Fibroblast of lung (primary cell): ENCODE measurements around the gene PIGO. TPM values are rescaled to one million over a fixed set of nuclear protein-coding genes. Genes with fewer than 3 reads are reported as not detected.
A peak's percentile ranks its signal among the peaks of the same experiment; 100 is the strongest.

Source experiments
- DNase-seq, 2 donors: peaks; one replicate each; pipeline versions ENCODE4 v3.0.0 to v3.0.0-alpha.2; 2010; ENCODE audit warnings: low read depth in 2 of 2
- H2AFZ ChIP-seq: 2 replicates; pipeline ENCODE4 v1.5.1; 2012; ENCODE audit warnings: low read length, control low read depth, inconsistent platforms
- H3K27ac ChIP-seq: 2 replicates; pipeline ENCODE4 v1.5.1; 2011; ENCODE audit warnings: low read length, control low read depth; ENCODE audit not compliant: insufficient read depth
- H3K27me3 ChIP-seq: 2 replicates; pipeline ENCODE4 v1.5.1; 2011; ENCODE audit warnings: mild to moderate bottlenecking, low read length; ENCODE audit not compliant: control insufficient read depth, insufficient read depth
- H3K36me3 ChIP-seq: 2 replicates; pipeline ENCODE4 v1.5.1; 2011; ENCODE audit warnings: low read length; ENCODE audit not compliant: control insufficient read depth, insufficient read depth
- H3K4me1 ChIP-seq: 2 replicates; pipeline ENCODE4 v1.5.1; 2011; ENCODE audit warnings: low read length; ENCODE audit not compliant: control insufficient read depth, insufficient read depth; ENCODE audit errors: extremely low read depth
- H3K4me2 ChIP-seq: 2 replicates; pipeline ENCODE4 v1.5.1; 2011; ENCODE audit warnings: low read length, control low read depth; ENCODE audit not compliant: insufficient read depth; ENCODE audit errors: extremely low read depth
- H3K4me3 ChIP-seq, 4 experiments: fragments of 200-600 bp in 1 of 4; sonication (generic) in 1 of 4; replicated peaks in 1 of 4; 2 replicates each; pipeline ENCODE4 v1.5.1; 2011 to 2016; ENCODE audit warnings: low read length in 4 of 4, low read depth in 3 of 4, mild to moderate bottlenecking in 3 of 4, control low read depth in 2 of 4, inconsistent platforms in 1 of 4, mixed read lengths in 1 of 4; ENCODE audit not compliant: insufficient read depth in 1 of 4; ENCODE audit errors: control extremely low read depth in 1 of 4
- H3K79me2 ChIP-seq: 2 replicates; pipeline ENCODE4 v1.5.1; 2012; ENCODE audit warnings: mild to moderate bottlenecking, low read length, inconsistent platforms; ENCODE audit not compliant: control insufficient read depth, insufficient read depth
- H3K9ac ChIP-seq: 2 replicates; pipeline ENCODE4 v1.5.1; 2011; ENCODE audit warnings: mild to moderate bottlenecking, low read length, control low read depth; ENCODE audit not compliant: insufficient read depth
- H3K9me3 ChIP-seq: 2 replicates; pipeline ENCODE4 v1.5.1; 2012; ENCODE audit warnings: low read depth, low read length; ENCODE audit not compliant: control insufficient read depth, insufficient read depth
- H4K20me1 ChIP-seq: 2 replicates; pipeline ENCODE4 v1.5.1; 2011; ENCODE audit warnings: low read length; ENCODE audit not compliant: control insufficient read depth, insufficient read depth; ENCODE audit errors: extremely low read depth
- CTCF ChIP-seq, 2 donors: IDR thresholded peaks in 1 of 2; conservative IDR thresholded peaks in 1 of 2; 1 replicate in 1 of 2; 2 replicates in 1 of 2; pipeline ENCODE4 v1.5.1; 2011 to 2012; ENCODE audit warnings: low read length in 2 of 2, control low read depth in 1 of 2, inconsistent platforms in 1 of 2, low read depth in 1 of 2, mild to moderate bottlenecking in 1 of 2
- EZH2 ChIP-seq: IDR thresholded peaks from 2 replicates; pipeline ENCODE4 v1.5.1; 2012; ENCODE audit warnings: low read length, control low read depth, mild to moderate bottlenecking; ENCODE audit errors: missing control alignments
- polyA plus RNA-seq, 2 donors: library from polyadenylated mRNA; depleted of rRNA in 1 of 2; stranded (reverse) in 1 of 2; unstranded in 1 of 2; fragments of >200 nt; gene quantifications; 2 replicates each; pipeline ENCODE4 v1.2.1, GENCODE V29; 2011 to 2012; ENCODE audit warnings: missing spikeins in 1 of 2
- total RNA-seq: library from RNA; depleted of rRNA; stranded (reverse); fragments of >200 nt; gene quantifications from 2 replicates; pipeline ENCODE4 v1.2.1, GENCODE V29; 2014

Gene PIGO
- total and polyA plus RNA-seq, 2 donors (not counting 1 experiment from before 2014, with no cell fraction given), result 14.0 to 14.8 TPM

GRCh38 chr9:35116898-35117551 lies 20.6 kb upstream of the PIGO start:
- no peak overlapping the region for H3K9ac ChIP-seq
- peak overlapping the region; percentile 88 for H2AFZ ChIP-seq
- H3K27ac ChIP-seq, result no peak overlapping the region
- no peaks in the 10 kb centered on the region for H3K36me3 ChIP-seq
- H3K79me2 ChIP-seq, result peaks cover 12% of the 10 kb centered on the region
- TF ChIP-seq CTCF (conservative IDR thresholded peaks at IDR 0.05 in 1 of 2, IDR thresholded peaks at IDR 0.05 in 1 of 2; ENCODE audit: low read depth in 1 of 2, low read length in 2 of 2), result peak; percentile 89 to 96
- TF ChIP-seq EZH2, result no peak
- H3K27me3 ChIP-seq, result no peaks in the 10 kb centered on the region
- peak overlapping the region; percentile 100 for H3K4me2 ChIP-seq
- peaks cover 17% of the 10 kb centered on the region for H3K4me1 ChIP-seq
- peak; percentile 84 to 94 for DNase-seq
- H3K4me3 ChIP-seq, result peak overlapping the region; percentile 70 to 93 (median 82)
- no peaks in the 10 kb centered on the region for H3K9me3 ChIP-seq
- H4K20me1 ChIP-seq, result no peaks in the 10 kb centered on the region

GRCh38 chr9:35116539-35116897 lies 20.1 kb upstream of the PIGO start:
- DNase-seq, result no peak
- no peak overlapping the region for H3K9ac ChIP-seq
- peak overlapping the region; percentile 70 to 93 (median 82) for H3K4me3 ChIP-seq
- no peaks in the 10 kb centered on the region for H3K36me3 ChIP-seq
- peak overlapping the region; percentile 100 for H3K4me2 ChIP-seq
- peaks cover 12% of the 10 kb centered on the region for H3K79me2 ChIP-seq
- TF ChIP-seq EZH2, result no peak
- no peak for TF ChIP-seq CTCF (conservative IDR thresholded peaks at IDR 0.05 in 1 of 2, IDR thresholded peaks at IDR 0.05 in 1 of 2; ENCODE audit: low read depth in 1 of 2, low read length in 2 of 2)
- no peaks in the 10 kb centered on the region for H3K9me3 ChIP-seq
- no peaks in the 10 kb centered on the region for H3K27me3 ChIP-seq
- H3K4me1 ChIP-seq, result peaks cover 20% of the 10 kb centered on the region
- peak overlapping the region; percentile 94 for H3K27ac ChIP-seq
- peak overlapping the region; percentile 88 for H2AFZ ChIP-seq
- no peaks in the 10 kb centered on the region for H4K20me1 ChIP-seq

GRCh38 chr9:35115680-35116538 lies 19.5 kb upstream of the PIGO start, which contains the start of gene ATOSB:
Gene ATOSB, minus strand, starts transcription at chr9:35115862. Its CDS starts 7,588 bp downstream, at chr9:35108274.
- H3K4me2 ChIP-seq, result peak within 1 kb of the TSS; percentile 100
- H3K4me3 ChIP-seq, result peak within 1 kb of the TSS; percentile 70 to 93 (median 82)
- peak within 1 kb of the TSS; percentile 94 for H3K27ac ChIP-seq
- DNase-seq, result peak; percentile 95 to 96
- H3K9ac ChIP-seq, result peak within 1 kb of the TSS; percentile 69
- H3K4me1 ChIP-seq, result peaks cover 20% of the 10 kb centered on the region
- H3K79me2 ChIP-seq, result peaks cover 15% of the 10 kb centered on the region
- peak within 1 kb of the TSS; percentile 88 for H2AFZ ChIP-seq
- no peaks in the 10 kb centered on the region for H3K27me3 ChIP-seq
- no peaks in the 10 kb centered on the region for H4K20me1 ChIP-seq
- TF ChIP-seq CTCF (conservative IDR thresholded peaks at IDR 0.05 in 1 of 2, IDR thresholded peaks at IDR 0.05 in 1 of 2; ENCODE audit: low read depth in 1 of 2, low read length in 2 of 2) (no peak), EZH2 (no peak)
- no peaks in the 10 kb centered on the region for H3K36me3 ChIP-seq
- no peaks in the 10 kb centered on the region for H3K9me3 ChIP-seq
